H9 (cell line): ENCODE data around the gene CACNA1A. TPM values are rescaled to one million over a fixed set of nuclear protein-coding genes. Genes with fewer than 3 reads are reported as not detected.

Source experiments
- DNase-seq: peaks from one replicate; pipeline ENCODE4 v3.0.0-alpha.2; 2017
- H2AFZ ChIP-seq: one replicate; pipeline ENCODE4 v1.6.1; 2013; ENCODE audit warnings: mild to moderate bottlenecking, low read length, control low read depth, moderate library complexity
- H2AK5ac ChIP-seq: 2 replicates; pipeline ENCODE4 v1.6.1; 2013; ENCODE audit warnings: low read length, control low read depth, mixed read lengths; ENCODE audit not compliant: insufficient read length
- H2BK120ac ChIP-seq: one replicate; pipeline ENCODE4 v1.6.1; 2013; ENCODE audit warnings: low read depth, mild to moderate bottlenecking, low read length, control low read depth, inconsistent platforms; ENCODE audit not compliant: poor library complexity, severe bottlenecking
- H2BK12ac ChIP-seq: 2 replicates; pipeline ENCODE4 v1.6.1; 2013; ENCODE audit warnings: low read length, control low read depth, mixed read lengths, low read depth; ENCODE audit not compliant: insufficient read length
- H2BK15ac ChIP-seq: 2 replicates; pipeline ENCODE4 v1.6.1; 2013; ENCODE audit warnings: low read depth, low read length, control low read depth
- H2BK20ac ChIP-seq: one replicate; pipeline ENCODE4 v1.6.1; 2013; ENCODE audit warnings: low read depth, mild to moderate bottlenecking, low read length, control low read depth, inconsistent platforms; ENCODE audit not compliant: poor library complexity, severe bottlenecking
- H2BK5ac ChIP-seq: 2 replicates; pipeline ENCODE4 v1.6.1; 2013; ENCODE audit warnings: low read length, control low read depth, mixed read lengths; ENCODE audit not compliant: insufficient read length
- H3K14ac ChIP-seq: 2 replicates; pipeline ENCODE4 v1.6.1; 2013; ENCODE audit warnings: low read length, control low read depth; ENCODE audit not compliant: insufficient read depth
- H3K18ac ChIP-seq: 2 replicates; pipeline ENCODE4 v1.6.1; 2013; ENCODE audit warnings: low read depth, mild to moderate bottlenecking, mixed read lengths, low read length, control low read depth; ENCODE audit not compliant: insufficient read length
- H3K23ac ChIP-seq: 2 replicates; pipeline ENCODE4 v1.6.1; 2013; ENCODE audit warnings: low read length, control low read depth, mixed read lengths, low read depth; ENCODE audit not compliant: insufficient read length
- H3K23me2 ChIP-seq: 2 replicates; pipeline ENCODE4 v1.6.1; 2013; ENCODE audit warnings: low read depth, mild to moderate bottlenecking, mixed read lengths, low read length, control low read depth; ENCODE audit not compliant: insufficient read length, poor library complexity, severe bottlenecking
- H3K27ac ChIP-seq: 2 replicates; pipeline ENCODE4 v1.5.1; 2013; ENCODE audit warnings: low read length, control low read depth, mixed read lengths, low read depth; ENCODE audit not compliant: insufficient read length
- H3K27me3 ChIP-seq: 2 replicates; pipeline ENCODE4 v1.6.1; 2013; ENCODE audit warnings: low read length, control low read depth, inconsistent platforms; ENCODE audit not compliant: insufficient read depth
- H3K4ac ChIP-seq: 2 replicates; pipeline ENCODE4 v1.6.1; 2013; ENCODE audit warnings: low read depth, mild to moderate bottlenecking, control low read depth, inconsistent platforms, low read length, moderate library complexity
- H3K4me1 ChIP-seq: 2 replicates; pipeline ENCODE4 v1.6.1; 2013; ENCODE audit warnings: low read length, control low read depth, inconsistent platforms; ENCODE audit not compliant: insufficient read depth
- H3K4me2 ChIP-seq: 2 replicates; pipeline ENCODE4 v1.6.1; 2013; ENCODE audit warnings: low read length, control low read depth, mixed read lengths; ENCODE audit not compliant: insufficient read length, insufficient read depth
- H3K56ac ChIP-seq: 2 replicates; pipeline ENCODE4 v1.6.1; 2013; ENCODE audit warnings: low read depth, mild to moderate bottlenecking, mixed read lengths, low read length, control low read depth; ENCODE audit not compliant: insufficient read length
- H3K79me1 ChIP-seq: 2 replicates; pipeline ENCODE4 v1.6.1; 2013; ENCODE audit warnings: low read depth, mild to moderate bottlenecking, moderate library complexity, low read length, control low read depth, inconsistent platforms; ENCODE audit not compliant: insufficient read depth, poor library complexity, severe bottlenecking
- H3K79me2 ChIP-seq: 2 replicates; pipeline ENCODE4 v1.6.1; 2013; ENCODE audit warnings: low read length, control low read depth, inconsistent platforms; ENCODE audit not compliant: insufficient read depth
- H3K9ac ChIP-seq: 2 replicates; pipeline ENCODE4 v1.6.1; 2013; ENCODE audit warnings: low read length, control low read depth, mixed read lengths; ENCODE audit not compliant: insufficient read length; ENCODE audit errors: extremely low read depth
- H3K9me3 ChIP-seq: one replicate; pipeline ENCODE4 v1.6.1; 2013; ENCODE audit warnings: low read depth, low read length, inconsistent platforms; ENCODE audit not compliant: control insufficient read depth
- H3T11ph ChIP-seq: one replicate; pipeline ENCODE4 v1.6.1; 2013; ENCODE audit warnings: mild to moderate bottlenecking, low read length, control low read depth, inconsistent platforms
- H4K20me1 ChIP-seq: one replicate; pipeline ENCODE4 v1.6.1; 2013; ENCODE audit not compliant: control insufficient read depth, insufficient read length, insufficient read depth
- H4K5ac ChIP-seq: 2 replicates; pipeline ENCODE4 v1.6.1; 2013; ENCODE audit warnings: low read depth, mild to moderate bottlenecking, mixed read lengths, low read length, control low read depth; ENCODE audit not compliant: insufficient read length
- H4K8ac ChIP-seq: replicated peaks from 2 replicates; pipeline ENCODE4 v1.6.1; 2013; ENCODE audit warnings: low read length, control low read depth, mixed read lengths, low read depth; ENCODE audit not compliant: insufficient read length
- H4K91ac ChIP-seq: 2 replicates; pipeline ENCODE4 v1.6.1; 2013; ENCODE audit warnings: low read depth, mild to moderate bottlenecking, moderate library complexity, mixed read lengths, low read length, control low read depth; ENCODE audit not compliant: insufficient read length
- H3K27ac Mint-ChIP-seq, 3 experiments: 2 replicates in 2 of 3; 3 replicates in 1 of 3; pipeline ENCODE4 v1.8.0; 2020 to 2021; ENCODE audit warnings: mixed read lengths in 3 of 3, mild to moderate bottlenecking in 1 of 3, moderate library complexity in 1 of 3
- H3K27me3 Mint-ChIP-seq: 2 replicates; pipeline ENCODE4 v1.8.0; 2021; ENCODE audit warnings: low read depth, mild to moderate bottlenecking, moderate library complexity, mixed read lengths
- H3K36me3 Mint-ChIP-seq, 3 experiments: 2 replicates in 2 of 3; 3 replicates in 1 of 3; pipeline ENCODE4 v1.8.0; 2020 to 2021; ENCODE audit warnings: low read depth in 3 of 3, mixed read lengths in 3 of 3; ENCODE audit not compliant: insufficient read depth in 1 of 3
- H3K4me1 Mint-ChIP-seq, 2 experiments: 2 replicates each; pipeline ENCODE4 v1.8.0; 2020; ENCODE audit warnings: mixed read lengths in 2 of 2
- H3K4me3 Mint-ChIP-seq, 2 experiments: 2 replicates in 1 of 2; 3 replicates in 1 of 2; pipeline ENCODE4 v1.8.0; 2020 to 2021; ENCODE audit warnings: mild to moderate bottlenecking in 2 of 2, mixed read lengths in 2 of 2, moderate library complexity in 1 of 2
- H3K9me3 Mint-ChIP-seq, 2 experiments: 2 replicates in 1 of 2; 3 replicates in 1 of 2; pipeline ENCODE4 v1.8.0; 2020; ENCODE audit warnings: mild to moderate bottlenecking in 2 of 2, mixed read lengths in 2 of 2, moderate library complexity in 1 of 2
- WGBS: extraction: QIAGEN DNeasy Blood & Tissue Kit; methylation state at CpG from one replicate; pipeline ENCODE4 v1.1.7; 2013; ENCODE audit warnings: missing lambda C conversion rate, low lambda C conversion rate, mixed read lengths; ENCODE audit not compliant: insufficient read length; ENCODE audit errors: extremely low coverage; 5-methylcytosine and 5-hydroxymethylcytosine counted together
- total RNA-seq: library from RNA; stranded (reverse); gene quantifications from 2 replicates; pipeline ENCODE4 v1.2.1, GENCODE V29; 2021
- TF ChIP-seq, protein P1 (sequence below): fragments of 200-600 bp; sonication (generic); conservative IDR thresholded peaks from 3 replicates; pipeline ENCODE4 v1.8.0; 2021; ENCODE audit warnings: antibody characterized with exemption, mild to moderate bottlenecking

CACNA1A gene
- total RNA-seq, 1 experiment from 2014 or later = 8.0 TPM

DNA sequence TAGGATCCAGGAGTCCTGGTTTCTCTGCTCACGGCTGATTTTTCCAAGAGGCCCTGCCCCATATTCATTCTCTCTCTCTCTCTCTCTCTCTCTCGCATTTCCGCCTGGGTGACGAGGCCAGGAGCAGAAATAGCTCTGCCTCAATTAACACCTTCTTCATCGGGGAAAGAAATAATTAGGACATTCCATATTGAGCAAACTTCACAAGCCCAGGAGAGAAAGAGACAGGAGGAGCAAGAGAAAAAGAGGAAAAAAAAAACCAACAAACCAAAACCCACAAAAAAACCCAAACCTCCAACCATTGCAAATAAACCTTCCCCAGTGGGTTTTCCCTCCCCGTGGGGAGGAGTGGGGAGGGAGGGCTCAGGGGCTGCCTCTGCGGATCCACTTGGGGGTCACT lies 143.0 kb downstream of the CACNA1A start:
- Histone ChIP-seq H3K18ac (no peak overlapping the region), H2AFZ (no peak overlapping the region), H4K8ac (no peak overlapping the region), H3K56ac (no peak overlapping the region), H3K23me2 (no peaks in the 10 kb centered on the region), H4K20me1 (no peaks in the 10 kb centered on the region), H3K9me3 (no peaks in the 10 kb centered on the region), H3K79me1 (no peaks in the 10 kb centered on the region), H3K9ac (no peak overlapping the region), H2BK12ac (no peak overlapping the region), H3K27me3 (no peaks in the 10 kb centered on the region), H4K5ac (no peak overlapping the region), H3K79me2 (no peaks in the 10 kb centered on the region), H4K91ac (no peak overlapping the region), H3K14ac (no peak overlapping the region), H2BK15ac (no peak overlapping the region), H2BK20ac (no peak overlapping the region), H3K4me2 (no peak overlapping the region), H2BK5ac (no peak overlapping the region), H3K4ac (no peak overlapping the region), H3K23ac (no peak overlapping the region), H2BK120ac (no peak overlapping the region), H3K4me1 (no peaks in the 10 kb centered on the region), H3K27ac (no peak overlapping the region), H3T11ph (no peak overlapping the region), H2AK5ac (no peak overlapping the region)
- TF ChIP-seq, protein P1, sequence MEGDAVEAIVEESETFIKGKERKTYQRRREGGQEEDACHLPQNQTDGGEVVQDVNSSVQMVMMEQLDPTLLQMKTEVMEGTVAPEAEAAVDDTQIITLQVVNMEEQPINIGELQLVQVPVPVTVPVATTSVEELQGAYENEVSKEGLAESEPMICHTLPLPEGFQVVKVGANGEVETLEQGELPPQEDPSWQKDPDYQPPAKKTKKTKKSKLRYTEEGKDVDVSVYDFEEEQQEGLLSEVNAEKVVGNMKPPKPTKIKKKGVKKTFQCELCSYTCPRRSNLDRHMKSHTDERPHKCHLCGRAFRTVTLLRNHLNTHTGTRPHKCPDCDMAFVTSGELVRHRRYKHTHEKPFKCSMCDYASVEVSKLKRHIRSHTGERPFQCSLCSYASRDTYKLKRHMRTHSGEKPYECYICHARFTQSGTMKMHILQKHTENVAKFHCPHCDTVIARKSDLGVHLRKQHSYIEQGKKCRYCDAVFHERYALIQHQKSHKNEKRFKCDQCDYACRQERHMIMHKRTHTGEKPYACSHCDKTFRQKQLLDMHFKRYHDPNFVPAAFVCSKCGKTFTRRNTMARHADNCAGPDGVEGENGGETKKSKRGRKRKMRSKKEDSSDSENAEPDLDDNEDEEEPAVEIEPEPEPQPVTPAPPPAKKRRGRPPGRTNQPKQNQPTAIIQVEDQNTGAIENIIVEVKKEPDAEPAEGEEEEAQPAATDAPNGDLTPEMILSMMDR = no peak
- Mint-ChIP-seq H3K27ac (no peak overlapping the region), H3K27me3 (no peaks in the 10 kb centered on the region), H3K36me3 (peaks cover 5 to 16% (median 14%) of the 10 kb centered on the region in 3 experiments; a peak in 6 of 7 replicates), H3K4me3 (no peak overlapping the region), H3K9me3 (peaks cover 3 to 11% of the 10 kb centered on the region in 2 experiments; a peak in 2 of 5 replicates), H3K4me1 (peaks cover 2% of the 10 kb centered on the region in 2 experiments; a peak in 2 of 4 replicates)
- no peak for DNase-seq
- no CpG with 5 or more reads among the region's 7 CpGs for WGBS
